Measurements from ENCODE around the gene MANBA. TPM values are rescaled to one million over a fixed set of nuclear protein-coding genes. Genes with fewer than 3 reads are reported as not detected.

MANBA gene
- total RNA-seq, 1 experiment from 2014 or later, result 13.6 TPM

DNA sequence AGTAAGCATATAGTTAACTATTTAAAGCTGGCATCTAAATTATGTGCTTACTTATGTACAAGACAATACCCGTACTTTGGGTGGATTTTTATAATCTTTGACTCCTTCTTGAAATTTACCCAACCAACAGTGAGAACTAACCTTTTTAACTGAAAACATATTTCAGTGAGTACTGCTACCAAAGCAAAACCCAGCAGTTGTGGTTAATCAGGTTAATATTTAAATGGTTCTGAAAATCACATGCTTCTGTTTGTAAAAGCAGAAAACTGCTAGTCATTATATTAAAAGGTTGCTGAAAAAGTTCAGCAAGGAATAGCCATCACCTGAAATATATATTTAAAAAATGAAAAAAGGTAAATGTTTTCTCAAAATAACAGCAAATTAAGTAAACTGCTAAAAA, 46.6 kb upstream of the MANBA start:
- H3K36me3 Mint-ChIP-seq (ENCODE audit: insufficient read depth, unreplicated experiment), result peaks cover 63% of the 10 kb centered on the region
- H3K27me3 Mint-ChIP-seq (ENCODE audit: unreplicated experiment), result no peaks in the 10 kb centered on the region
- BruUV-seq (replicated peaks), result no TSS peak

DNA sequence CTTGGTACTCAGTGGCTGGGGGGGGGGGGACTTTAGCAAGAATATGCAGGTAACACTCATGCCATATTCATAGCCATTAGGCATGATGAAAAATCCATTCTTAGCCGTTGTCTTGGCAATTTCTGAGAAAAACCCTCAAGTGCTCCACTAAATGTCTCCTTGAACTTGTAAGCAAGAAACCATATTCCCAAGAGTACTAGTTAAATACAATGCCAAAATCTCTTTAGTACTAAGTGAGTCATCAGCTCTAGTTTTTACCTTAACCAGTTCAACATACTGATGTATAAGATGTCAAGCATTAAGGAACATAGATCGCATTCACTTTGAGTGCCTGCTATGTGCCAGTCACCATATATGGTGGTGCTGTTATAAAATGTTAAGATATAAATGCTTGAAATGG, 39.0 kb upstream of the MANBA start:
- intact Hi-C loops (cut with micrococcal nuclease; ENCODE audit: unreplicated experiment), result no loop called here
- H3K36me3 Mint-ChIP-seq (ENCODE audit: insufficient read depth, unreplicated experiment), result peaks cover 42% of the 10 kb centered on the region
- H3K27me3 Mint-ChIP-seq (ENCODE audit: unreplicated experiment), result no peaks in the 10 kb centered on the region
- no TSS peak for BruUV-seq (replicated peaks)
- CTCF ChIA-PET, result interaction anchor here (0.6 kb wide), 1 partner anchor 61 kb away, joined by 3 read pairs; no protein-coding TSS in a partner anchor
- DNase-seq, result no peak
- TF ChIP-seq, protein P1, sequence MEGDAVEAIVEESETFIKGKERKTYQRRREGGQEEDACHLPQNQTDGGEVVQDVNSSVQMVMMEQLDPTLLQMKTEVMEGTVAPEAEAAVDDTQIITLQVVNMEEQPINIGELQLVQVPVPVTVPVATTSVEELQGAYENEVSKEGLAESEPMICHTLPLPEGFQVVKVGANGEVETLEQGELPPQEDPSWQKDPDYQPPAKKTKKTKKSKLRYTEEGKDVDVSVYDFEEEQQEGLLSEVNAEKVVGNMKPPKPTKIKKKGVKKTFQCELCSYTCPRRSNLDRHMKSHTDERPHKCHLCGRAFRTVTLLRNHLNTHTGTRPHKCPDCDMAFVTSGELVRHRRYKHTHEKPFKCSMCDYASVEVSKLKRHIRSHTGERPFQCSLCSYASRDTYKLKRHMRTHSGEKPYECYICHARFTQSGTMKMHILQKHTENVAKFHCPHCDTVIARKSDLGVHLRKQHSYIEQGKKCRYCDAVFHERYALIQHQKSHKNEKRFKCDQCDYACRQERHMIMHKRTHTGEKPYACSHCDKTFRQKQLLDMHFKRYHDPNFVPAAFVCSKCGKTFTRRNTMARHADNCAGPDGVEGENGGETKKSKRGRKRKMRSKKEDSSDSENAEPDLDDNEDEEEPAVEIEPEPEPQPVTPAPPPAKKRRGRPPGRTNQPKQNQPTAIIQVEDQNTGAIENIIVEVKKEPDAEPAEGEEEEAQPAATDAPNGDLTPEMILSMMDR (IDR thresholded peaks at IDR 0.05; ENCODE audit: unreplicated experiment), result no peak
- H3K4me1 Mint-ChIP-seq (ENCODE audit: low read depth, unreplicated experiment), result no peaks in the 10 kb centered on the region
- no peaks in the 10 kb centered on the region for H3K9me3 Mint-ChIP-seq (ENCODE audit: low read depth, unreplicated experiment)
- H3K27ac Mint-ChIP-seq (ENCODE audit: unreplicated experiment), result no peak overlapping the region
- no peak overlapping the region for H3K4me3 Mint-ChIP-seq (ENCODE audit: low read depth, unreplicated experiment)

More for the DNA sequence above, 46.6 kb upstream of the MANBA start:
- Mint-ChIP-seq H3K4me3 (ENCODE audit: low read depth, unreplicated experiment) (no peak overlapping the region), H3K4me1 (ENCODE audit: low read depth, unreplicated experiment) (peaks cover 9% of the 10 kb centered on the region), H3K27ac (ENCODE audit: unreplicated experiment) (no peak overlapping the region), H3K9me3 (ENCODE audit: low read depth, unreplicated experiment) (no peaks in the 10 kb centered on the region)
- CTCF ChIA-PET, result no interaction called here
- intact Hi-C loops (cut with micrococcal nuclease; ENCODE audit: unreplicated experiment), result no loop called here
- DNase-seq, result no peak
- TF ChIP-seq, protein P1 (IDR thresholded peaks at IDR 0.05; ENCODE audit: unreplicated experiment), result no peak

DNA sequence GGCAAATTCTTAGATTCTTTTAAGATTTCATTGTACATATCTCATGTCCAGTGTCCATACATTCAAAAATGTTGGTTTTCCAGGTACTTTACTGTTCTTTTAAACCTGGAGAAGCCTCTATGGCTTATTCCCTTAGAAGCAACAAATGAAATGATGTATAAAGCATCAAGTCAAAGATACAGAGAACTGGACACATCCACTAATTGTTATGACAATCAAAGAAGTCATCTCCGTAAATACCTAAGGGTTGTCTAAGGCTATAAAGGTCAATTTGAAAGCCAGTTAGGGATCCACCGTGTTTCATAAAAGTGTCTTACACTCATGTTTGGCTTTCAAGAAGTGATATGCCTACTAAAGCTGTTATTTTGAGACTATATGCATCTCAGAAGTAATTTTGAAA, 34.2 kb upstream of the MANBA start:
- no TSS peak for BruUV-seq (replicated peaks)
- no peaks in the 10 kb centered on the region for H3K27me3 Mint-ChIP-seq (ENCODE audit: unreplicated experiment)
- H3K36me3 Mint-ChIP-seq (ENCODE audit: insufficient read depth, unreplicated experiment), result peaks cover 52% of the 10 kb centered on the region
- CTCF ChIA-PET, result no interaction called here
- H3K4me3 Mint-ChIP-seq (ENCODE audit: low read depth, unreplicated experiment), result no peak overlapping the region
- DNase-seq, result no peak
- H3K9me3 Mint-ChIP-seq (ENCODE audit: low read depth, unreplicated experiment), result no peaks in the 10 kb centered on the region
- no peak overlapping the region for H3K27ac Mint-ChIP-seq (ENCODE audit: unreplicated experiment)
- intact Hi-C loops (cut with micrococcal nuclease; ENCODE audit: unreplicated experiment), result no loop called here
- no peaks in the 10 kb centered on the region for H3K4me1 Mint-ChIP-seq (ENCODE audit: low read depth, unreplicated experiment)
- TF ChIP-seq, protein P1 (IDR thresholded peaks at IDR 0.05; ENCODE audit: unreplicated experiment), result no peak

DNA sequence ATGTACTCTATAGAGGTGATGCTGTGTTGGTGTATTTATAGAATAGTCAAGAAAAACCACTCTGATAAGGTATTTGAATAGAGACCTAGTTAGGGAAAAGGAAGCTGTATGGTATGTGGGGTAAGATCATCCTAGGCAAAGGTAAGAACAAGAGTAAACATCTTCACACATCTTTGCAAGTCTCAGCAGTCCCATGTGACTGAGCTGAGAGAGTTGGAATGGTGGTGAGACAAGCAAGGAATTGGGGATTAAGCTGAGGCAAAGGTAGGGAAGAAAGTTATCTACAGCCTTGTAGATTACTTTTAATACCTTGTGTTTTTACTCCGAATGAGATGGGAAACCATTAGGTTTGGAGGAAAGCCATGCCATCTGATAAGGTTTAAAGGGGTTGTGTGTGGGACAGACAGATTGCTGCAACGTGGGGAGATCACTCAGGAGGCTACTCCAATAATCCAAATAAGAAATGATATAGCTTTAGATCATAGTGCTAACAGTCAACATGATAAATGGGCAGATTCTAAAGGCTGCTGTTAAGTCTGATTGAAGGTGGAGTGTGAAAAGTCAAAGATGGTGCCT, 31.7 kb upstream of the MANBA start:
- Mint-ChIP-seq H3K27ac (ENCODE audit: unreplicated experiment) (peak overlapping the region; percentile 37), H3K9me3 (ENCODE audit: low read depth, unreplicated experiment) (no peaks in the 10 kb centered on the region), H3K36me3 (ENCODE audit: insufficient read depth, unreplicated experiment) (peaks cover 44% of the 10 kb centered on the region), H3K4me1 (ENCODE audit: low read depth, unreplicated experiment) (no peaks in the 10 kb centered on the region), H3K27me3 (ENCODE audit: unreplicated experiment) (no peaks in the 10 kb centered on the region), H3K4me3 (ENCODE audit: low read depth, unreplicated experiment) (no peak overlapping the region)
- intact Hi-C loops (cut with micrococcal nuclease; ENCODE audit: unreplicated experiment), result no loop called here
- TF ChIP-seq, protein P1 (IDR thresholded peaks at IDR 0.05; ENCODE audit: unreplicated experiment), result no peak
- DNase-seq, result no peak
- BruUV-seq (replicated peaks), result no TSS peak
- CTCF ChIA-PET, result no interaction called here

All from Calu3 (cell line).